ENCODE results near the gene POU5F1. TPM values are rescaled to one million over a fixed set of nuclear protein-coding genes. Genes with fewer than 3 reads are reported as not detected.
"Not testable (repeated sequence)": the region's sequence is repeated elsewhere in the genome, so short reads cannot be mapped to it uniquely, and the experiment has no call there.

The POU5F1 gene
- total RNA-seq, 1 experiment from 2014 or later: not detected

DNA sequence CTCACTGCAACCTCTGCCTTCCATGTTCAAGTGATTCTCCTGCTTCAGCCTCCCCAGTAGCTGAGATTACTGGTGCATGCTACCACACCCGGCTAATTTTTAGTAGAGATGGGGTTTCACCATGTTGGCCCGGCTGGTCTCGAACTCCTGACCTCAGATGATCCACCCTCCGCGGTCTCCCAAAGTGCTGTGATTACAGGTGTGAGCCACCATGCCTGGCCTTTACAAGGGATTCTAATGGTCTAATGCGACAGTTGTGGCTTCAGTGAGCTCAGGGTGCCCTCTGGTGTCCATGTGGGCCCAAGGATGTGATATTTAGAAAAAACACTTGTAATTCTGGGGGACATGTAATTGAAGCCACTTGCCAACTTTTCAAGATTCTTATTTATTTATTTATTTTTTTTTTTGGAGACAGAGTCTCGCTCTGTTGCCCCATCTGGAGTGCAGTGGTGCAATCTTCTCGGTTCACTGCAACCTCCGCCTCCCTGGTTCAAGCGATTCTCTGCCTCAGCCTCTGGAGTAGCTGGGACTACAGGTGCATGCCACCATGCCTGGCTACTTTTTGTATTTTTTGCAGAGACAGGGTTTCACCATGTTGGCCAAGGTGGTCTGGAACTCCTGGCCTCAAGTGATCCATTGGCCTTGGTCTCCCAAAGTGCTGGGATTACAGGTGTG, 22.1 kb upstream of the POU5F1 start:
- H2AFZ ChIP-seq (ENCODE audit: low read length); BruUV-seq (replicated peaks); H3K9ac ChIP-seq (ENCODE audit: low read length); H3K4me3 ChIP-seq (ENCODE audit: low read length); H4K20me1 ChIP-seq (ENCODE audit: low read length); POLR2A ChIA-PET (ENCODE audit: unreplicated experiment); H3K4me1 ChIP-seq (ENCODE audit: insufficient read depth, low read length); H3K27me3 ChIP-seq (ENCODE audit: low read length); H3K4me2 ChIP-seq (ENCODE audit: low read length); H3K9me3 ChIP-seq (ENCODE audit: low read length); H3K27ac ChIP-seq (ENCODE audit: low read length); H3K9me2 ChIP-seq (replicated peaks; ENCODE audit: low read length); H3F3A ChIP-seq (ENCODE audit: low read length, unreplicated experiment); H3K79me2 ChIP-seq (ENCODE audit: low read length); H3K36me3 ChIP-seq (ENCODE audit: low read depth, low read length): not testable (repeated sequence)
- ATAC-seq: peak; percentile 39
- peak; percentile 67 for TF ChIP-seq CTCF (conservative IDR thresholded peaks at IDR 0.05; ENCODE audit: low read depth, low read length)
- peak; percentile 83 for DNase-seq
- intact Hi-C loops (cut with micrococcal nuclease): loop anchor here (1.0 to 2.0 kb wide), 2 partner anchors 34 to 55 kb away; partner anchors contain the start of gene TCF19
- CTCF ChIA-PET: interaction anchor here (0.5 to 1.0 kb wide), 2 partner anchors 62 to 175 kb away, joined by 4 to 8 read pairs; no protein-coding TSS in a partner anchor

- no peaks in the 10 kb centered on the region for H3K9me2 ChIP-seq (replicated peaks; ENCODE audit: low read length)
- no peaks in the 10 kb centered on the region for H3K79me2 ChIP-seq (ENCODE audit: low read length)
- intact Hi-C loops (cut with micrococcal nuclease): no loop called here
- H3K4me3 ChIP-seq (ENCODE audit: low read length): no peak overlapping the region
- H2AFZ ChIP-seq (ENCODE audit: low read length): no peak overlapping the region
- H3K27me3 ChIP-seq (ENCODE audit: low read length): no peaks in the 10 kb centered on the region
- DNase-seq (no peak), ATAC-seq (no peak)
- ChIA-PET CTCF (no interaction called here), POLR2A (ENCODE audit: unreplicated experiment) (no interaction called here)
- H4K20me1 ChIP-seq (ENCODE audit: low read length): no peaks in the 10 kb centered on the region
- H3K4me2 ChIP-seq (ENCODE audit: low read length): no peak overlapping the region
- no peaks in the 10 kb centered on the region for H3K36me3 ChIP-seq (ENCODE audit: low read depth, low read length)
- H3K27ac ChIP-seq (ENCODE audit: low read length): no peak overlapping the region
- no TSS peak for BruUV-seq (replicated peaks)
- no peak overlapping the region for H3K9ac ChIP-seq (ENCODE audit: low read length)
- no peaks in the 10 kb centered on the region for H3K4me1 ChIP-seq (ENCODE audit: insufficient read depth, low read length)
- H3F3A ChIP-seq (ENCODE audit: low read length, unreplicated experiment): no peaks in the 10 kb centered on the region
- TF ChIP-seq CTCF (conservative IDR thresholded peaks at IDR 0.05; ENCODE audit: low read depth, low read length) (no peak), EZH2 (IDR thresholded peaks at IDR 0.05; ENCODE audit: low read length, unreplicated experiment) (no peak), EZH2phosphoT487 (IDR thresholded peaks at IDR 0.05; ENCODE audit: borderline replicate concordance, low read length) (no peak)
- H3K9me3 ChIP-seq (ENCODE audit: low read length): no peaks in the 10 kb centered on the region
Observed at GRCh38 chr6:31190488-31190887, 20.0 kb upstream of the POU5F1 start.

GRCh38 chr6:31189223-31189622, 18.7 kb upstream of the POU5F1 start:
- BruUV-seq (replicated peaks); H3K9me2 ChIP-seq (replicated peaks; ENCODE audit: low read length); H4K20me1 ChIP-seq (ENCODE audit: low read length); H3K4me2 ChIP-seq (ENCODE audit: low read length); H3K9ac ChIP-seq (ENCODE audit: low read length); H3K36me3 ChIP-seq (ENCODE audit: low read depth, low read length); H3K9me3 ChIP-seq (ENCODE audit: low read length); POLR2A ChIA-PET (ENCODE audit: unreplicated experiment); H3K4me1 ChIP-seq (ENCODE audit: insufficient read depth, low read length); H3K27me3 ChIP-seq (ENCODE audit: low read length); H3K4me3 ChIP-seq (ENCODE audit: low read length); CTCF ChIA-PET; intact Hi-C loops (cut with micrococcal nuclease); H2AFZ ChIP-seq (ENCODE audit: low read length); DNase-seq; ATAC-seq; H3F3A ChIP-seq (ENCODE audit: low read length, unreplicated experiment); H3K27ac ChIP-seq (ENCODE audit: low read length); H3K79me2 ChIP-seq (ENCODE audit: low read length): not testable (repeated sequence)
